MCF 10A (cell line): ENCODE results near the gene BCORL1. TPM values are rescaled to one million over a fixed set of nuclear protein-coding genes. Genes with fewer than 3 reads are reported as not detected.

Experiments used
- BruUV-seq: library from RNA; stranded (reverse); fragments of 400-500 nt; replicated peaks from 2 replicates; lab custom pipeline; 2021; lab: Mats Ljungman, UMichigan
- CTCF ChIA-PET: fragments of 300-600 bp; sonication (Branson Sonifier 250); formaldehyde crosslinking; extraction: SDS; loops from one replicate; lab custom pipeline; 2021; ENCODE audit warnings: antibody characterized with exemption, inconsistent platforms; lab: Yijun Ruan, JAX
- POLR2A ChIA-PET: fragments of 300-600, 350-650 bp; sonication (Branson Sonifier 250); formaldehyde crosslinking; extraction: SDS; loops from one replicate; lab custom pipeline; 2020; ENCODE audit warnings: antibody characterized with exemption, inconsistent platforms; lab: Yijun Ruan, JAX
- DNase-seq: peaks from one replicate; pipeline ENCODE4 v3.0.0-alpha.2; 2018; ENCODE audit not compliant: unreplicated experiment
- H3K27ac Mint-ChIP-seq: one replicate; pipeline ENCODE4 v1.8.0; 2022; ENCODE audit warnings: mild to moderate bottlenecking, low read depth, mixed read lengths; ENCODE audit not compliant: unreplicated experiment
- H3K27me3 Mint-ChIP-seq: one replicate; pipeline ENCODE4 v1.8.0; 2022; ENCODE audit warnings: mixed read lengths; ENCODE audit not compliant: insufficient read depth, unreplicated experiment
- H3K36me3 Mint-ChIP-seq: one replicate; pipeline ENCODE4 v1.8.0; 2022; ENCODE audit warnings: mild to moderate bottlenecking, moderate library complexity, mixed read lengths; ENCODE audit not compliant: insufficient read depth, unreplicated experiment
- H3K4me1 Mint-ChIP-seq: one replicate; pipeline ENCODE4 v1.8.0; 2022; ENCODE audit warnings: mixed read lengths; ENCODE audit not compliant: insufficient read depth, unreplicated experiment
- H3K4me3 Mint-ChIP-seq: one replicate; pipeline ENCODE4 v1.8.0; 2022; ENCODE audit warnings: mild to moderate bottlenecking, moderate library complexity, mixed read lengths; ENCODE audit not compliant: unreplicated experiment
- H3K9me3 Mint-ChIP-seq: one replicate; pipeline ENCODE4 v1.8.0; 2022; ENCODE audit warnings: mixed read lengths; ENCODE audit not compliant: unreplicated experiment
- intact Hi-C: fragments of 100-400 bp; cut with micrococcal nuclease; formaldehyde crosslinking; loops from 2 replicates; pipeline ENCODE4 v1.14.1; 2022
- total RNA-seq: library from RNA; stranded (reverse); gene quantifications from 2 replicates; pipeline ENCODE4 v1.2.3, GENCODE V29; 2022
- TF ChIP-seq, protein P1 (sequence below): fragments of 200-600 bp; IDR thresholded peaks from one replicate; pipeline ENCODE4 v1.8.0; 2022; ENCODE audit warnings: antibody characterized with exemption, mild to moderate bottlenecking; ENCODE audit not compliant: unreplicated experiment

Gene BCORL1
- total RNA-seq, 1 experiment from 2014 or later: 2.9 TPM

GRCh38 chrX:129957241-129958082, 25.0 kb upstream of the BCORL1 start:
- POLR2A ChIA-PET: interaction anchor here (0.8 kb wide), 1 partner anchor 52 kb away, joined by 3 read pairs; no protein-coding TSS in a partner anchor
- intact Hi-C loops: no loop called here
- no peak overlapping the region for H3K4me3 Mint-ChIP-seq
- H3K27me3 Mint-ChIP-seq: peaks cover 21% of the 10 kb centered on the region
- no peaks in the 10 kb centered on the region for H3K4me1 Mint-ChIP-seq
- H3K27ac Mint-ChIP-seq: no peak overlapping the region
- H3K36me3 Mint-ChIP-seq: no peaks in the 10 kb centered on the region
- CTCF ChIA-PET: interaction anchor here (0.8 kb wide), 1 partner anchor 32 kb away, joined by 3 read pairs; no protein-coding TSS in a partner anchor
- no peak for DNase-seq
- no TSS peak for BruUV-seq
- peaks cover 5% of the 10 kb centered on the region for H3K9me3 Mint-ChIP-seq
- TF ChIP-seq, protein P1, sequence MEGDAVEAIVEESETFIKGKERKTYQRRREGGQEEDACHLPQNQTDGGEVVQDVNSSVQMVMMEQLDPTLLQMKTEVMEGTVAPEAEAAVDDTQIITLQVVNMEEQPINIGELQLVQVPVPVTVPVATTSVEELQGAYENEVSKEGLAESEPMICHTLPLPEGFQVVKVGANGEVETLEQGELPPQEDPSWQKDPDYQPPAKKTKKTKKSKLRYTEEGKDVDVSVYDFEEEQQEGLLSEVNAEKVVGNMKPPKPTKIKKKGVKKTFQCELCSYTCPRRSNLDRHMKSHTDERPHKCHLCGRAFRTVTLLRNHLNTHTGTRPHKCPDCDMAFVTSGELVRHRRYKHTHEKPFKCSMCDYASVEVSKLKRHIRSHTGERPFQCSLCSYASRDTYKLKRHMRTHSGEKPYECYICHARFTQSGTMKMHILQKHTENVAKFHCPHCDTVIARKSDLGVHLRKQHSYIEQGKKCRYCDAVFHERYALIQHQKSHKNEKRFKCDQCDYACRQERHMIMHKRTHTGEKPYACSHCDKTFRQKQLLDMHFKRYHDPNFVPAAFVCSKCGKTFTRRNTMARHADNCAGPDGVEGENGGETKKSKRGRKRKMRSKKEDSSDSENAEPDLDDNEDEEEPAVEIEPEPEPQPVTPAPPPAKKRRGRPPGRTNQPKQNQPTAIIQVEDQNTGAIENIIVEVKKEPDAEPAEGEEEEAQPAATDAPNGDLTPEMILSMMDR: no peak

DNA sequence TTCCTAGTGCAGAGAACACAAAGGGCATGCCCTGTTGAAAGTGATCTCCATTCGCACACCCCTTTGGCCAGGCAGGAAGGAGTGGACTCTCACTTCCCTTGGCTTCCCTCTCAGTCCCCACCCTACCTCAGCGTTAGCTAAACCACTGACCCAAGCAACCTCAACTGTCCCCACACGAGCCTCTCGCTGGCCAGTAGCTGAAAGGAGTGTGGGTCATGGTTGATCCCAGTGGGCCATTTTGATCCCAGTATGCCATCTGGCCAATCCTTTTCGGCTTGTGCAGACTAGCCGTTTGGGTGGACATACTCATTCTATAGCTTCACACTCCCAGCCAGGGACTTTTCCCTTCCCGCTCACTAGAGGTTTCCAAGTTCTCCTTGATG, 24.4 kb upstream of the BCORL1 start:
- Mint-ChIP-seq H3K9me3 (no peaks in the 10 kb centered on the region), H3K27ac (no peak overlapping the region), H3K36me3 (no peaks in the 10 kb centered on the region), H3K4me1 (no peaks in the 10 kb centered on the region), H3K4me3 (no peak overlapping the region), H3K27me3 (peaks cover 17% of the 10 kb centered on the region)
- intact Hi-C loops: no loop called here
- POLR2A ChIA-PET: interaction anchor here (0.6 kb wide), 1 partner anchor 18 kb away, joined by 3 read pairs; no protein-coding TSS in a partner anchor
- DNase-seq: no peak
- CTCF ChIA-PET: interaction anchor here (0.6 to 0.8 kb wide), 2 partner anchors 33 to 68 kb away, joined by 3 read pairs; no protein-coding TSS in a partner anchor
- TF ChIP-seq, protein P1: no peak
- BruUV-seq: no TSS peak

- no peaks in the 10 kb centered on the region for H3K4me1 Mint-ChIP-seq
- H3K36me3 Mint-ChIP-seq: no peaks in the 10 kb centered on the region
- intact Hi-C loops: no loop called here
- CTCF ChIA-PET: interaction anchor here (0.6 kb wide), 1 partner anchor 67 kb away, joined by 3 read pairs; no protein-coding TSS in a partner anchor
- no peak overlapping the region for H3K4me3 Mint-ChIP-seq
- TF ChIP-seq, protein P1: no peak
- DNase-seq: no peak
- no peaks in the 10 kb centered on the region for H3K9me3 Mint-ChIP-seq
- BruUV-seq: no TSS peak
- H3K27me3 Mint-ChIP-seq: peaks cover 17% of the 10 kb centered on the region
- POLR2A ChIA-PET: interaction anchor here (0.6 kb wide), 1 partner anchor 19 kb away, joined by 3 read pairs; no protein-coding TSS in a partner anchor
- H3K27ac Mint-ChIP-seq: no peak overlapping the region
Measured at GRCh38 chrX:129958814-129959492, 23.5 kb upstream of the BCORL1 start.

- DNase-seq: no peak
- Mint-ChIP-seq H3K36me3 (no peaks in the 10 kb centered on the region), H3K4me3 (no peak overlapping the region), H3K4me1 (no peaks in the 10 kb centered on the region), H3K9me3 (no peaks in the 10 kb centered on the region), H3K27ac (no peak overlapping the region), H3K27me3 (peaks cover 17% of the 10 kb centered on the region)
- ChIA-PET POLR2A (interaction anchor here (0.5 kb wide), 1 partner anchor 23 kb away, joined by 4 read pairs; no protein-coding TSS in a partner anchor), CTCF (no interaction called here)
- no TSS peak for BruUV-seq
- intact Hi-C loops: no loop called here
- TF ChIP-seq, protein P1: no peak
Measured at GRCh38 chrX:129959493-129959832, 23.0 kb upstream of the BCORL1 start.
